Testis (tissue), 2 donors: ENCODE results near the gene THSD7A.

Experiments
- CTCF ChIP-seq, 3 experiments: fragments of 450-650 bp in 2 of 3; fragments of 200-600 bp in 1 of 3; sonication (generic) in 1 of 3; IDR thresholded peaks; one replicate each; pipeline ENCODE4 v1.5.1; 2016 to 2019; ENCODE audit warnings: antibody characterized with exemption in 3 of 3, mild to moderate bottlenecking in 2 of 3, moderate library complexity in 1 of 3
- POLR2A ChIP-seq: fragments of 450-650 bp; IDR thresholded peaks from one replicate; pipeline ENCODE4 v1.6.1; 2017; ENCODE audit warnings: antibody characterized with exemption, mild to moderate bottlenecking, moderate library complexity

- TF ChIP-seq CTCF (IDR thresholded peaks at IDR 0.05), result no peak
- TF ChIP-seq POLR2A, result no peak
These were observed 218.6 kb downstream of the THSD7A start for GRCh38 chr7:11613292-11613930.
